DND-41 (cell line): ENCODE data around the gene ZSCAN21.
A peak's percentile ranks its signal among the peaks of the same experiment; 100 is the strongest.

Source experiments
- ATAC-seq: fragments of 200-7000 bp; cut with Tn5 transposase; 3 replicates; pipeline ENCODE4 v1.9.1; 2021; ENCODE audit warnings: low read depth; ENCODE audit not compliant: insufficient read depth
- DNase-seq: peaks from one replicate; pipeline ENCODE4 v3.0.0-alpha.2; 2020
- H2AFZ ChIP-seq: 2 replicates; pipeline ENCODE4 v1.6.0; 2012; ENCODE audit warnings: low read depth, low read length
- H3K27ac ChIP-seq: 2 replicates; pipeline ENCODE4 v1.5.1; 2012; ENCODE audit warnings: low read length, inconsistent platforms
- H3K27me3 ChIP-seq: fragments of 200-600 bp; sonication (generic); 2 replicates; pipeline ENCODE4 v1.6.0; 2012; ENCODE audit warnings: low read length, mild to moderate bottlenecking, inconsistent platforms; ENCODE audit not compliant: insufficient read depth, poor library complexity
- H3K36me3 ChIP-seq: 2 replicates; pipeline ENCODE4 v1.5.1; 2012; ENCODE audit warnings: low read length, inconsistent platforms; ENCODE audit not compliant: insufficient read depth
- H3K4me1 ChIP-seq: 2 replicates; pipeline ENCODE4 v1.5.1; 2012; ENCODE audit warnings: mild to moderate bottlenecking, low read length; ENCODE audit not compliant: insufficient read depth
- H3K4me2 ChIP-seq: 2 replicates; pipeline ENCODE4 v1.6.0; 2012; ENCODE audit warnings: mild to moderate bottlenecking, moderate library complexity, low read length, inconsistent platforms; ENCODE audit not compliant: insufficient read depth
- H3K4me3 ChIP-seq, 2 experiments: fragments of 200-600 bp in 1 of 2; shearing (Covaris generic) in 1 of 2; 2 replicates each; pipeline ENCODE4 v1.5.1; 2012 to 2016; ENCODE audit warnings: inconsistent platforms in 2 of 2, low read length in 2 of 2, mild to moderate bottlenecking in 2 of 2, low read depth in 1 of 2, moderate library complexity in 1 of 2
- H3K79me2 ChIP-seq: 2 replicates; pipeline ENCODE4 v1.6.0; 2012; ENCODE audit warnings: low read length, inconsistent platforms; ENCODE audit not compliant: insufficient read depth
- H3K9ac ChIP-seq: 2 replicates; pipeline ENCODE4 v1.6.0; 2012; ENCODE audit warnings: low read depth, mild to moderate bottlenecking, inconsistent platforms, low read length, moderate library complexity
- H3K9me3 ChIP-seq: 2 replicates; pipeline ENCODE4 v1.5.1; 2012; ENCODE audit warnings: low read length, moderate library complexity, mild to moderate bottlenecking, inconsistent platforms; ENCODE audit not compliant: insufficient read depth, severe bottlenecking
- H4K20me1 ChIP-seq: 2 replicates; pipeline ENCODE4 v1.6.0; 2012; ENCODE audit warnings: low read length; ENCODE audit not compliant: insufficient read depth
- EZH2 ChIP-seq: IDR thresholded peaks from 3 replicates; pipeline ENCODE4 v1.6.1; 2012; ENCODE audit warnings: borderline replicate concordance, low read depth, mild to moderate bottlenecking, moderate library complexity, low read length, inconsistent platforms; ENCODE audit not compliant: severe bottlenecking
- TF ChIP-seq, protein P1 (sequence below): IDR thresholded peaks from 2 replicates; pipeline ENCODE4 v1.5.1; 2012; ENCODE audit warnings: borderline replicate concordance, low read length, moderate library complexity, mild to moderate bottlenecking; ENCODE audit not compliant: poor library complexity, severe bottlenecking; ENCODE audit errors: extremely low read depth

The ZSCAN21 gene

GRCh38 chr7:100101016-100101862, 51.7 kb downstream of the ZSCAN21 start, which contains the start of the genes AP4M1 and MCM7:
TSS of gene AP4M1 (plus strand) at chr7:100101643. CDS start at chr7:100101715, 72 bp downstream.
TSS of gene MCM7 (minus strand) at chr7:100101397. CDS start at chr7:100101294, 103 bp downstream.
- Histone ChIP-seq H2AFZ (peak within 1 kb of the TSS; percentile 66), H3K36me3 (peaks cover 77% of the 10 kb centered on the region), H3K27ac (peak within 1 kb of the TSS; percentile 93), H3K4me1 (peaks cover 46% of the 10 kb centered on the region), H3K9me3 (no peaks in the 10 kb centered on the region), H3K4me2 (peak within 1 kb of the TSS; percentile 80), H3K79me2 (peaks cover 63% of the 10 kb centered on the region), H3K4me3 (peak within 1 kb of the TSS; percentile 64 to 76), H3K9ac (peak within 1 kb of the TSS; percentile 93), H4K20me1 (peaks cover 39% of the 10 kb centered on the region), H3K27me3 (no peaks in the 10 kb centered on the region)
- peak; percentile 86 for ATAC-seq
- TF ChIP-seq, protein P1, sequence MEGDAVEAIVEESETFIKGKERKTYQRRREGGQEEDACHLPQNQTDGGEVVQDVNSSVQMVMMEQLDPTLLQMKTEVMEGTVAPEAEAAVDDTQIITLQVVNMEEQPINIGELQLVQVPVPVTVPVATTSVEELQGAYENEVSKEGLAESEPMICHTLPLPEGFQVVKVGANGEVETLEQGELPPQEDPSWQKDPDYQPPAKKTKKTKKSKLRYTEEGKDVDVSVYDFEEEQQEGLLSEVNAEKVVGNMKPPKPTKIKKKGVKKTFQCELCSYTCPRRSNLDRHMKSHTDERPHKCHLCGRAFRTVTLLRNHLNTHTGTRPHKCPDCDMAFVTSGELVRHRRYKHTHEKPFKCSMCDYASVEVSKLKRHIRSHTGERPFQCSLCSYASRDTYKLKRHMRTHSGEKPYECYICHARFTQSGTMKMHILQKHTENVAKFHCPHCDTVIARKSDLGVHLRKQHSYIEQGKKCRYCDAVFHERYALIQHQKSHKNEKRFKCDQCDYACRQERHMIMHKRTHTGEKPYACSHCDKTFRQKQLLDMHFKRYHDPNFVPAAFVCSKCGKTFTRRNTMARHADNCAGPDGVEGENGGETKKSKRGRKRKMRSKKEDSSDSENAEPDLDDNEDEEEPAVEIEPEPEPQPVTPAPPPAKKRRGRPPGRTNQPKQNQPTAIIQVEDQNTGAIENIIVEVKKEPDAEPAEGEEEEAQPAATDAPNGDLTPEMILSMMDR = no peak
- TF ChIP-seq EZH2 = no peak
- DNase-seq = peak; percentile 99

DNA sequence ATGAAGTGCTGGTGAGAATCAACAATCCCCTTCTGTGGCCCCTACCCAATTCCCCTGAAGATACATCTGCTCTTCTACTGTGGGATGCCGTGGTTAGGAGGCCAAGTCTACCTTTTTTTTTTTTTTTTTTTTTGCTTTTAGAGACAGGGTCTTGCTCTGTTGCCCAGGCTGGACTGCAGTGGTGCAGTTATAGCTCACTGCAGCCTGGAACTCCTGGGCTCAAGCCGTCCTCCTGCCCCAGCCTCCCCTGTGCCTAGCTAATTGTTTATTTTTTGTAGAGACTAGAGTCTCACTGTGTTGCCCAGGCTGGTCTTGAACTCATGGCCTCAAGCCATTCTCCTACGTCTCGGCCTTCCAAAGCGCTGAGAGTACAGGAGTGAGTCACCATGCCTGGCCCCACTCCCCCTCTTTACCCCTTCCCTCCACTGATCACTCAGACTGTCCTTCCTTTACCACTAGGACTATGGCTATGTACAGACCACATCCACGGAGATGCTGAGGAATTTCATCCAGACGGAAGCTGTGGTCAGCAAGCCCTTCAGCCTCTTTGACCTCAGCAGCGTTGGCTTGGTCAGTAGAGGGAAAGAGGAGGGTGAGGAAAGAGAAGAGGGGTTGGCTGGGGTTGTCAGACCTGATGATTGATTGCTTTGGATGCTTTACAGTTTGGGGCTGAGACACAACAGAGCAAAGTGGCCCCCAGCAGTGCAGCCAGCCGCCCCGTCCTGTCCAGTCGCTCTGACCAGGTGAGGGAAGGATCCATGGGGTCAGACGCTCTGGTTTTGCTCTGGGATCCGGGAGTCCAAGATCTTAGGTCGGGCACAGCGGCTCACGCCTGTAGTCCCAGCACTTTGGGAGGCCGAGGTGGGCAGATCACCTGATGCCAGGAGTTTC, 53.6 kb downstream of the ZSCAN21 start:
- Histone ChIP-seq H3K27ac (no peak overlapping the region; the same call in 1 of the 2 replicates), H3K4me1 (peaks cover 35% of the 10 kb centered on the region), H3K4me3 (peak overlapping the region in 1 of 2 experiments; percentile 64; a peak in 2 of 4 replicates), H3K9ac (peak overlapping the region; percentile 93), H3K27me3 (no peaks in the 10 kb centered on the region), H3K9me3 (no peaks in the 10 kb centered on the region), H3K79me2 (peaks cover 48% of the 10 kb centered on the region), H3K4me2 (peak overlapping the region; percentile 80), H4K20me1 (peaks cover 23% of the 10 kb centered on the region), H2AFZ (no peak overlapping the region), H3K36me3 (peaks cover 77% of the 10 kb centered on the region)
- DNase-seq = no peak
- no peak for ATAC-seq
- TF ChIP-seq, protein P1 = no peak
- no peak for TF ChIP-seq EZH2

- H3K9ac ChIP-seq = no peak overlapping the region
- H3K4me2 ChIP-seq = no peak overlapping the region
- H3K27me3 ChIP-seq = no peaks in the 10 kb centered on the region
- DNase-seq (no peak), ATAC-seq (no peak)
- H3K79me2 ChIP-seq = peaks cover 25% of the 10 kb centered on the region
- H2AFZ ChIP-seq = no peak overlapping the region
- peaks cover under 1% of the 10 kb centered on the region; the same call in 1 of the 2 replicates for H4K20me1 ChIP-seq
- H3K27ac ChIP-seq = no peak overlapping the region
- H3K4me3 ChIP-seq = no peak overlapping the region
- H3K9me3 ChIP-seq = no peaks in the 10 kb centered on the region
- TF ChIP-seq, protein P1 = no peak
- no peak for TF ChIP-seq EZH2
- H3K36me3 ChIP-seq = peaks cover 71% of the 10 kb centered on the region
- peaks cover 15% of the 10 kb centered on the region for H3K4me1 ChIP-seq
These were observed 56.0 kb downstream of the ZSCAN21 start for GRCh38 chr7:100105534-100105933.
